Activated CD4-positive, alpha-beta T cell treated with anti-CD3 and anti-CD28 coated beads, Interleukin-2, amount 50 U/mL, for 24 hours (primary cell): ENCODE data around the gene STXBP6.

ENCODE experiments used
- DNase-seq, 2 donors: peaks; one replicate each; pipeline ENCODE4 v3.0.0-alpha.2; 2020; ENCODE audit warnings: low read depth in 1 of 2, low spot score in 1 of 2

STXBP6 gene

DNA sequence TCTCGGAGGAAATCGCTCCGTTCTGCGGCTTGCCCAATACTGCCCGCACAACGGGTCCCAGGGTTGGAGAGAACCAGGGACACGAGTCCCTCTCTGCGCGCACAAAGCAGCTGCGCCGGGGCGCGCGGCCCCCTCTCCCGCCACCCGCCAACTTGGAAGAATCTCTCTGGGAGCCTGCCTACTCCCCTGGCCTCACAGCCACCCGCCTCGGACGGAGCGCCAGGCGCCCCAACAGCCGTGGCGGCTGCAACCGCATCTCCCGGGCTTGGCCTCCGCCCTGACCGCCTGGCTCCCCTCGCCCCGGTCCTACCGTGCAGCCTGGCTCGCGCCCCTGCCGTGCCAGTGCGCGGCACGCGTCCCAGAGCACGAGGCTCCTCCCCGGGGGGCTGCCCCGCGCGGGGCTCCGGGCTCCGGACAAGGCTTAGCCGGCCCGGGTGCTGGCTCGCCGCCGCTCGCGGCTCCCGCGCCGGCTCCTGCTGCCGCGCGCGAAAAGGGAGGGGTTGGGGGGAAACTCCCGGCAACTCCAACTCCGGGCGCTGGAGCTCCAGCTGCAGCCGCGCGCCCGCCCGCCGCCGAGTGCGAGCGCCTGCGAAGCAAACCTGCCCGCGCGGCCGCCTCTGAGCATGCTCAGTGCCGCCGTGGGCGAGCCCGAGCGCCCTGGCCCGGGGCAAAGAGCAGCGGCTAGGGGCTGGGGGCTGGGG, at the start of gene STXBP6:
TSS of gene STXBP6 (minus strand) at position 580 of the 701 bp plus-strand sequence. CDS start 75,329 bp downstream, outside the sequence.
- no peak for DNase-seq

DNA sequence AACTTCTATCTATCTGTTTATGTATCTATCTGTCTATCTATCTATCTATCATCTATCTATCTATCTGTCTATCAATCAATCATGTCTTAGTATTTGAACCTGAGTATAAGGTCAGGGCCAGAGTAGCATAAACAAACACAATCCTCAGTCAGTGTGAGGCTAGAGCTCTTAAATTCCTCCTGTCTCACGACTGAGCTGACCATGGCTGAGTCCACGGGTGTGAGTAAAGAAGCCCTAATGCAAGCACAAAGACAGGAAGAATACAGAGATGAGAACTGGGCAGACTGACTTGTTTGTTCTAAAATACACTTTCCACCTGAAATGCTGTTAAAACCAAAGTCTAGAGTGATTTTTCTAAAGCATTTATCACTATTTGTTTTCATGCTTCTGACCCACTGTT, 47.2 kb upstream of the STXBP6 start:
- DNase-seq = no peak

DNA sequence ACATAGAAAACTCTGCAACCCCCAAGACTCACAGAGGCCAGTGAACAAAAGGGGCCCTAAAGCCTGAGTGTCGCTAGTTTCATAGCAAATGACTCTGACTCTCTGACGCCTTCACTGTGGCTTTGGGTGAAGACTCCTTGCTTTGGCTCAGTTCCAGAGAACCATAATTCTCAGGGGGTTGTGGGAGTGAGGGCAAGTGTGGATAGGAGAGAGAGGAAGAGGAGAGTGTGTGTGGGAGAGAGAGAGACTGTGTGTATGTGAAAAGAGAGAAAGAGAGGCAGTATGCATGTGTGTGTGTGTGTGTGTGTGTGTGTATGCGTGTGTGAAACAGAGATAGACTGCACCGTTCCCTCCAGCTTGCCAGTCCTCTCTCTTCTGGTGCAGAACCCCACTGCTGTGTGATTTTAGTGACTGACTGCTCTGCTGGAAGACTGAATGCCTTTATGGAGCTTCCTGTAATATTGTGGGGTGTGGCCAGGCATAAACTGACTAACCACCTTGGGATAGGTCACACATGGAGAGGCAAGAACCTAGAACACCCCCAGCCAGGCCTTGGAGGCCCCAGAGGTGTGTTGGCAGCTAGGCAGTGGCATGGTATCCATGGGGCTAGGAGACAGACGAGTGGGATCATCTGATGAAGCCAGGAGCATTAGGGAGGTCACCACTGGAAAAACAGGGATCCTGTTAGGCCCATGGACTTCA, 45.9 kb upstream of the STXBP6 start:
- no peak for DNase-seq

DNA sequence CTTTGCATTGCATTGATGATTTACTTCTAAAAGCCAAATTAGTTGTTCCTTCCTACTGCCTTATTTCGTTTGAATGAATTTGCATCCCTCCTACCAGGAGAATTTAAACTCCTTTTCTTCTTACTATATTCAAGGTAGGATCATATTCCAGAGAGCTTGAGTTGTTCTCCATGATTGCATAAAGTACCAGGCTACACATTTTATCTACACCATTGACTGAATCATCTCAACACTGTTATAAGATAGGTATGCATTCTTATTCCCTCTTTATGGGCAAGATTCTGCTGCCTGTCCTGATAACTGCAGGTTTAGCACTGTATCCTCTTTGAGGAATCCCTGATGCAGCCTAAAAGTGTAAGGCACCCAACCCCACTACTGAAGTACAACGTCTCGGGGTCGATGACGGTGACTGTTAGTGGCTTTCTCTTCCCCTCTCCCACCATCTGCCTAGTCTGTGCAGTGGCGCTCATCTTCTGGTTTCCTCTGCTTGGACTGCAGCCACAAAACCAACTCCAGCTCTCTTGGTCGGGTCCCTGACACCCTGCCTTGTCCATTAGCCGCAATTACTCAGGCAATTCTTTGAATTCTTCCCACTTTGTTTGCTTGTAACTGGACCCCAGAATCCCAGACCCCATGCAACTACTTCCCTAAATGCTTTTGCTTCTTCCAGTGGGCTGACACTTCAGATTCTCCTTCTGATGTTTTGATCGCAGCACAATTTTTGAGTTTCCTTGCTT, 44.4 kb upstream of the STXBP6 start:
- no peak for DNase-seq

DNA sequence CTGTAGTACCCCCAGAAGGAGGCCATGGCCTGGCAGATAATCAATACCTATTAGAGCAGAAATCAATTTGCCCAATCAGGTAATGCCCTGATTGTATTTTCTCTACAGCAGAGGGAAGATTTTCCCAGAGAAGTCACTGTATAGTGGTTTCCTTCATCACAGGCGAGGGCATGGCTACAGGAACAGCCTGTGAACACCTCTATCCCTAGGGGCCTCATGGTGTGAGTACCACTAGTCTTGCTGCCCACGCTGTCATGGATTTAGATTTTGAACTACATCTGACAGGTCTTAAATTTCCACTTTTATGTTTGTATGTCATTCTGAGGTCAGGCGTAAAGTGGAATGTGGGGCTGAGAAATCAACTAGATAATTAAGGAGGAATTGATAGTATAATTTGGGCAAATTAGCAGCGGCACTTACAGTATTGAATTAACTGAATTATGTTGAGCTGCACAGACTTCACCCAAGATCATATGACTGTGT, 42.4 kb upstream of the STXBP6 start:
- DNase-seq = no peak

DNA sequence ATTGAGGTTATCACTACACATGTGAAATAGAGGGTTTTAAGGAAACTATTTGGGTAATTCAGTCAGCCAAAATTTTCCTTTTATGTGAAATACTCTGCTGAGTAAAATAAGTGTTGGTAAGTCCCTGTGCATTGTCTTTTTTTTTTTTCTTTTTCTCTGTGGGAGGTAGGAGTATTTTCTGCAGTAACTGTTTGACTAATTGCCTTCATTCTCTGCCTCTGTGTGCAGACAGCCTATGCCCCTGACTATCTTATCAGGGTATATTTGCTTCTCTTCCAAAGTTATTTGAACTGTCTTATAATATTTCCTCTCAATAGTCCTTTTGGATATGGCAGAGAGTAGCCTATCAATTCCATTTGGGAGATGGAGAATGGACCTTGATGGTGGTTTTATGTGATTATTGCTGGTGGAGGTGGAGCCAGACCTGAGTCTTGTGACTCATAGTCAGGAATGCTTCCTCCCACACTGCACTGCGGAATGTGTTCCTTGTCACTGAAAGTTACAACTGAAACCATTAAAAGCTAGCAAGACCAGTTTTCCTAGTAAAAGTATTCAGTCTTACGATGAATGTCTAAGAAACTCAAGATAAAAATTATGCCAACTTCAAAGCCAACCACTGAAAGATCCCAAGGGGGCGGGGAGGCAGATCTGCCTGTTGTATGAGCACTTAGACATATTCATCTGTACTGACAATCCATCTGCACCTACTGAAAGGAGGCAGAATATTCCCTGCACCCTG, 40.9 kb upstream of the STXBP6 start:
- DNase-seq = no peak

DNA sequence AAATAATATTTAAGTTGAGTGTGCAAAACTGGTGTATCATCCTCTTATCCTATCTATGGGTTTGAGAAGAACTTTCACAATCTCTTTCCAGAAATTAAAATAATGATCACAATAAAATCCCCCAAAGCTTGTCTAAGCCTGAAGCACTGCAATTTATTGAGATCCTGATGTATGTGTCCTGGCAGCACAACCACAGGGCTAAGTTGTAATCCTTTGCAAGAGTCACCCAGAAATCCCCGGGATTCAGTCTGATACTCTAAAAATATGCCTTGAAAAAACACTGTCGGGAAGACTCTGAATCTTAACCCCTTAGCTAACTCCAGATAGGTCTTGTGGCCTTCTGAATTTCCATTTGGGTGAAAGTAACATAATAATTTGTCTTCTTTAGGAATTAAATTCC, 40.3 kb upstream of the STXBP6 start:
- DNase-seq = no peak

DNA sequence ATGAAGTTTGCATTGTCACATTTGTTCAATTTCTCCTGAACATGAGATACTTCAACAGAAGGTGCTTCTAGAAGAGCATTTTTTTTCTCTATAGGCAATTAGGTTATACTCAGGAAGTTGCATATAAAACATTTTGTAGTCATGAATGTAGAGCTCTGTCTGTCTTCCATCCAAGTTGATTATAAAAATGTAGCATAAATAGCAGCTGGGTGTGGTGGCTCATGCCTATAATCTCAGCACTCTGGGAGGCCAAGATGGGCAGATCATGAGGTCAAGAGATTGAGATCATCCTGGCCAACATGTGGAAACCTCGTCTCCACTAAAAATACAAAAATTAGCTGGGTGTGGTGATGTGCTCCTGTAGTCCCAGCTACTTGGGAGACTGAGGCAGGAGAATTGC, 39.5 kb upstream of the STXBP6 start:
- no peak for DNase-seq

DNA sequence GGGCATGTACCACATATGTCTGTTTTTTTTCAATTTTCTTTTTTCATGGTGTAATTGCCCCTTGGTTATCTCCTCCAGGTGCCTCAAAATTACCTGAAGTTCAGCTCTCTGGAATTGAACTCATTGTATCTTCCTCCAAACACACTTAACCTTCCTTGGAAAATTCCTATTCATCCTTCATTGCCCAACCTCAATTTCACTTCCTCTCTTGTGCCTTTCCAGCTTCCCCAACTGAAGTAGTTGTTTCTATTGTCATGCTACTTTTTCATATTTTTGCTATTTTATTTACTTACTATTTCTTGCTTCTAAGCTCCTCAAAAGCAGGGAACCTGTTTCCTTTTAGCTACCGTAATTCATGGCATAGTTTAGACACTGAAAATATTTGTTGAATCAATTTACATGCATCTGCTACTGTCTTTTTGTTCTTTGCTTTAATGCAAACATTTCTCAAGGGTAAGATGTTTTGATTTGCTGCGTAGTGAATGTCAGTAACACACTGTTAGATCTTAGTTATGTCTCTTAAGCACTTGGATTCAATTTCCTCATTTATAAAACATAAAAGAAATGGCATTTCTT, 37.0 kb upstream of the STXBP6 start:
- DNase-seq = no peak

DNA sequence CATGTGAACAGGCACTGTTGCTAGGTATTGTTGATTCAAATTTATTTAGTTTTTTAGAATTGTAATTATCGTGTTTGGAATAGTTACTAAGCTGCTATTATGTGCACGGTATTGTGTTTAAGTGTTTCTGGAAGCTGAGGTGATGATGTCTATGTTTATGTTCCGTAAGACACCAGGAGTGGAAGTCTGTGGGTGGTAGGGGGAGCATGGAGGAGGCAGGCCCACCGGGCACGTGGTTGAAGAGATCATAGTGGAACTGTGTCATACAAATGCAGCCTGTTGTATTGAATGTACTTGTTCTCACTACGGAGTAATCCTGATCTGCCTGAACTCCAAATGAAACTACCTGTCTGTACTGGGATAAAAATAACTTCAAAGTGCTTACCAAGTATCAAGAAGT, 36.1 kb upstream of the STXBP6 start:
- DNase-seq = no peak

DNA sequence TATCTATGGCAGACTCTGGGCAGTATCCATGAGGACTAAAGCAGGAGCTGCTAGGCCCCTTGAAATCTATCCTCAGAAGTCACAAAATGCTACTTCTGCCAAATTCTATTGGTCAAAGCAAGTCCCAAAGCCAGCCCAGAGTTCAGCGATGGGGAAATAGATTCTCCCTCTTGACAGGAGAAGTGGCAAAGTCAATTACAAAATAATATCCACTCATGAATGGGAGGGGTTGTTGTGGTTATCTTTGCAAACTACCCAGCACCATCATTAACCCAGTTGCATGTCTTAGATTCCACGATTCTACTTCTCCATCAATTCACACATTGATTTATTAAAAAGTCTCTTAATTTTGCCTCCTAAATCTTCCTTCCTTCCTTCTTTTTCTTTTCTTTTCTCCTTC, 30.7 kb upstream of the STXBP6 start:
- DNase-seq = no peak

DNA sequence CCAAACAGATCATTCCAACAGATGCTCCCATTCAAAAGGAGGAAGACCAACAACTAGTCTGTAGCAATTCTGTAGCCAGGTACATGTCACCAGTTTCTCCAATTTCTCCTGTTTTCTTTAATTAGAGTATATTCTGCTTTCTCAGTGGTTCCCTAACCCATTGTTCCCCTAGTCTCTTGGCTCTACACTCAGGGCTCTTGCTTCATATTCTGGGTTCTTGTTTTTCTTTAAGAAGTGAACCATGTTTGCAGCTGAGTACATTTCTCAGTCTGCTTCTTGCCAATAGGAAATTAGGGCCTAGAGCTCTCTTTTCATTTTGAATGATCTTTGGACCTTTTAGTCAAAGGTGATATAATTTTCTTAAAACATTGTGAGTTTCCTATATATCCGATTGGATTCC, 29.4 kb upstream of the STXBP6 start:
- no peak for DNase-seq

DNA sequence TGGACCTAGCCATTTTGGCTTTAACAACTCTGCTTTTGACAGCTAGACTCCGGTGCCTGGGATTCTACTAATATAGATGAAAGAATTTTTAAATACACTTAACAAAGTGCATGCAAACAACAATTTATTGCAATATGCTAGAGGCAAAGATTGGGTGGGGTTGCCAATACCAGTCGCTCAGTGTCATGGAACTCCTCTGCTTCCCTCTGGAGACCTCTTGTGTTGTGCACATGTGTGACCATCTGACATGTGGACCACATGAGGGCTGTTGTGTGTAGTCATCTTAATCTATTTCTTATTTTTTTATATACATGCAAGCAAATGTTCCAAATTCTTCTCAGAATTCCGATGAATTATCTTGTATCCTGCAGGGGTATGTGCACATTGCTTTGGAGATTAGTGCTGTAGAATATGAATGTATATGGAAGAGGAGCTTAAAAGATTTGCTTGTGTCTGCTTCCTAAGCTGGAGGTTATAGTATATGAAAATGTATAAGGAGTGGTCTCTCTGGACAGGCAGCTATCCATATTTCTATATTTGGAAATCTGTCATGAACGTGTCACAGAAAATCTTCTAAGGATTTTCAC, 24.2 kb upstream of the STXBP6 start:
- no peak for DNase-seq

DNA sequence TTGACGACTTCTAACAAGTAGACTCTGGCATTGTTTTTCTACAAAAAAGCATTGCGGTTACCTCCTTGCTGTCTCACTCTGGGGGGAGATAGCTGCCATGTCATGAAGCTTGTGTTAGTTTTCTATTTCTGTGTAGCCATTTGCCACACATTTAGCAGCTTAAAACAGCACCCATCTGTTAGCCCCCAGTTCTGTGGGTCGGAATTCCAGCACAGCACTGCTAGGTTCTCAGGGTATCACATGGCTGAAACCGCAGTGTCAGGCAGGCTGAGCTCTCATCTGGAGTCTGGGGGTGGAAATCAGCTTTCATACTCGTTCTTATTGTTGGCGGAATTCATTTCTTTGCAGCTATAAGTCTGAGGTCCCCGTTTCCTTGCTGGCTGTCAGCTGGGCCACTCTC, 19.9 kb upstream of the STXBP6 start:
- no peak for DNase-seq

DNA sequence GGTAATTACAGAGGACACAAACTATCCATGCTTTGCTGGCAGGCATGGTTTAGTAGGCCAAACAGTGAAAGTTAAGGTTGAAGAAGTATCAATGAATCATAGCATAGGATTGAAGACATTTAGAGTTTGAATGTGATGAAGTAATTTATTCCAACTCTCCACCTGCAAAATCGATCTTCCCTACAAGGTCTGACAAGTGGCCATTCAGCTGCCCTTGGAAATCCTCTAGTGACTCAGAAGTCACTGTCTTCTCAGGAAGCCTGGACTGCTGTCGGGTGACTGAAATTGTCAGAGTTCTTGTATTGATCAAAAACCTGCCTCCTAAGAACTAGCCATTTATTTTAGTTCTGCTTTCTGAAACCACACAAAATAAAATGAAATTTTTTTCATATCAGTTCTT, 17.7 kb upstream of the STXBP6 start:
- no peak for DNase-seq

DNA sequence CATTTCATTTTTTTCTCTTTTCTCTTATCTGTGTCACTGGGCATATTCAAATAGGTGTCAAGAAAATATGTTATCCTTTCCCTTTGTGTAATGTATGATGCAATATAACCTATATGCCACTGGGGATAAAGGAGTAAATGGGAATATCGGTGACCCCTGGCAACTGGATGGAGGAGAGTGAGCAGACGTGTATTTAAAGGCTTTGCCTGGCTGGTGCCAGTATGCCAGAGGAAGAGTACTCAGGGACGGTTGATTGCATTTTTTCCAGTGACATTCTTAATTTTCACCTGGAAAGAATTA, 12.0 kb upstream of the STXBP6 start:
- DNase-seq = no peak

DNA sequence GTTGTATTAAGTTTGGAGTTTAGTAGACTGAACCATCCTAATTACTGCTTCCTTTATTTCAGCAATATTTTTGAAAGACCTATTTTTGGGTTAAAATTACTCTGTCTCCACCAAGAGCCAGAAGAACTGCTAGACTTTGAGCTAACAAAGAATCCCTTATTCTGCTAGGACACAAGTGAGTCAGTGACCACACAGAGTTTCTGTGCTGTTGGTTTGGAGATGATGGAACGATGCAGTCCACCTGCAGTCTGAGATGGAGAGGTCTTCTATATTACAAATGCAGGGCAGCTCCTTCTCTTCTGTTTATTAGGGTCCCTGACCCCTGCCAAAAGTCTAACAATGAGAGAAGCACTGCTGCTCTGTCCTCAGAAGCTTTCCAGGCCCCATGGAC, 6.7 kb upstream of the STXBP6 start:
- DNase-seq = no peak

DNA sequence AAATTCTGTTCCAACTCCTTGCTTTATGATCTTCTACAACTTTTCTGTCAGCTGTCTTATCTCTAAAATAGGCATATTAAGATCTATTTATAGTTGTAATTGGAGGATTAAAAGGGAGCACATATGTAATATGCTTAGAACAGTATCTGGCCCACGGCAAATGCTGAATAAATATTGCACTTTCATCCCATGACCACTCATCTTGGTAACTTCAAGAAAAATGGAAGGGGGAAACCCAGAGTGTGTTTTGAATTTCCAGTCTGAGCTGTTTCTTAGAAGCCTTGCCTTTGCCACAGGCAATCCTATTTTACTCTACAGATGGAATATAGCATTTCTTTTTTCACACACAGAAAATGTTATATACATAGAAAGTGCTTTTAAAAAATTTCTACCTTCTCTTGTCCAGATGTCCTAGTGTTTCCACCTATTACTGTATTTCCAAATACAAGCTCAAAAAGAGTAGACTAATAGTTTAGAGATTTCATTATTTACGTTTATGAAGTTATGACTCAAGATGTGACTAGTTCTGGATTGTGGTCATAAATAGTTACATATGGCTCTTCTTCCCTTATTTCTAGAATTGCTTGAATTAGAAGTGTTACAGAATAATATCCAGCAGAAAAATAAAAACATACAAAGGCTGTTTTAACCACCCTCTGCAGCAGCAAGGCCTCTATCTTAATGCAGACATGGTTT, 6.2 kb upstream of the STXBP6 start:
- DNase-seq = no peak

DNA sequence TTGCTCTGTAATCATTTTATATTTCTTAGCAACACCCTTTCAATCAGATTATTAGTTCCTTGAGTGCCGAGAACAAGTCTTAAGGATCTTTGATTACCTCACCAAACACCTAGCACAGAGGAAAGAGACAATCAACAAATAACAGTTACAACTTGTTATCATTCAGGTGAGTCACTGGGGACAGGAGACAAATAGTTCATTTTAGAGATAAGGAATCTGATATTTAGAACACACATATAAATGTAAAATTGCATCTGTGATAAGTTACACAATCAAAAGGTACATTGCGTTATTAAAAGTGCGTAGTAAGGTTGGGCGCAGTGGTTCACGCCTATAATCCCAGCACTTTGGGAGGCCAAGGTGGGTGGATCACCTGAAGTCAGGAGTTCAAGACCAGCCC, 5.1 kb upstream of the STXBP6 start:
- DNase-seq = no peak

DNA sequence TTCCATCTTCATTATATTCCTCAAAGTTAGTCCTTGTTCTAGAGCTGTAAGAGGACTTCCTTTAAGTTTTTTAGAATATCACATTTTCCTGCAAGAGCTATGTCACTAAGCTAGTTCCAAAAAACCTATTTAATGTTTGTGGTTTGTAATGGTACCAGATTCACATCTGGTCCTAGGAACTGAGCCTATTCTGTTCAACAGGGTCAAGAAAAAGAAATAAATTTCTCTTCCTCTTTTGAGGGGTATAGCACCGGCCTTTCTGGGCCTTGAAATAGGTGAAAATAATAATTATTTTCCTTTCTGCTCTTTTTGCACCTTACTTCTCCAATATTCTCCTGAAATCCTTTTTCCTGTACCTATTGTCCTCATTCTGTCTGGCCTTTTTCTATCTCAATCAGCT, 3.6 kb upstream of the STXBP6 start:
- DNase-seq = no peak
